WTC11 (cell line): Measurements from ENCODE around the gene PDE11A. TPM values are rescaled to one million over a fixed set of nuclear protein-coding genes. Genes with fewer than 3 reads are reported as not detected.

ENCODE experiments used
- ATAC-seq: fragments of 200-7000 bp; cut with Tn5 transposase; 2 replicates; pipeline ENCODE4 v1.10.0; 2021; ENCODE audit warnings: mild to moderate bottlenecking, moderate library complexity
- CTCF ChIA-PET: fragments of 300-600 bp; sonication (Branson Sonifier 250); formaldehyde crosslinking; loops from one replicate; lab custom pipeline; 2021; ENCODE audit warnings: antibody characterized with exemption; lab: Charles Lee
- POLR2A ChIA-PET: fragments of 350-600 bp; sonication (Branson Sonifier 250); formaldehyde crosslinking; loops from one replicate; lab custom pipeline; 2021; ENCODE audit warnings: antibody characterized with exemption; lab: Charles Lee
- DNase-seq: peaks from one replicate; pipeline ENCODE4 v3.0.0; 2021; ENCODE audit warnings: low spot score
- H3K27ac Mint-ChIP-seq: 2 replicates; pipeline ENCODE4 v1.8.0; 2021; ENCODE audit warnings: mixed read lengths
- H3K27me3 Mint-ChIP-seq: 2 replicates; pipeline ENCODE4 v1.8.0; 2021; ENCODE audit warnings: low read depth, mild to moderate bottlenecking, moderate library complexity, mixed read lengths
- H3K36me3 Mint-ChIP-seq: 2 replicates; pipeline ENCODE4 v1.8.0; 2021; ENCODE audit warnings: mixed read lengths
- H3K4me1 Mint-ChIP-seq: 2 replicates; pipeline ENCODE4 v1.8.0; 2022; ENCODE audit warnings: mixed read lengths
- H3K4me3 Mint-ChIP-seq: 2 replicates; pipeline ENCODE4 v1.8.0; 2021; ENCODE audit warnings: mild to moderate bottlenecking, moderate library complexity, mixed read lengths
- H3K9me3 Mint-ChIP-seq: 2 replicates; pipeline ENCODE4 v1.8.0; 2021; ENCODE audit warnings: mixed read lengths
- ATF6 ChIP-seq: sonication (generic); formaldehyde crosslinking; IDR thresholded peaks from 2 replicates; pipeline ENCODE4 v1.8.1; 2023; ENCODE audit warnings: mild to moderate bottlenecking, missing genetic modification reagents
- CREB1 ChIP-seq: sonication (generic); formaldehyde crosslinking; IDR thresholded peaks from 2 replicates; pipeline ENCODE4 v1.8.0; 2023; ENCODE audit warnings: mild to moderate bottlenecking, missing genetic modification reagents
- E2F1 ChIP-seq: sonication (generic); formaldehyde crosslinking; IDR thresholded peaks from 2 replicates; pipeline ENCODE4 v1.8.0; 2022; ENCODE audit warnings: mild to moderate bottlenecking, missing genetic modification reagents
- E2F5 ChIP-seq: sonication (generic); formaldehyde crosslinking; IDR thresholded peaks from 2 replicates; pipeline ENCODE4 v1.8.1; 2022; ENCODE audit warnings: mild to moderate bottlenecking, moderate library complexity, missing genetic modification reagents
- ERG ChIP-seq: fragments of 250-450 bp; sonication (Bioruptor Pico); IDR thresholded peaks from 2 replicates; pipeline ENCODE4 v1.8.0; 2021; ENCODE audit warnings: mild to moderate bottlenecking
- IRF1 ChIP-seq: sonication (generic); formaldehyde crosslinking; IDR thresholded peaks from 2 replicates; pipeline ENCODE4 v1.8.0; 2023; ENCODE audit warnings: missing genetic modification reagents
- JAZF1 ChIP-seq: fragments of 250-450 bp; sonication (Bioruptor Pico); IDR thresholded peaks from 2 replicates; pipeline ENCODE4 v1.9.0; 2021; ENCODE audit warnings: moderate library complexity, mild to moderate bottlenecking, inconsistent platforms
- MAX ChIP-seq: sonication (generic); formaldehyde crosslinking; IDR thresholded peaks from 2 replicates; pipeline ENCODE4 v1.8.0; 2022; ENCODE audit warnings: mild to moderate bottlenecking, missing genetic modification reagents
- NFYB ChIP-seq: sonication (generic); formaldehyde crosslinking; conservative IDR thresholded peaks from 2 replicates; pipeline ENCODE4 v1.8.0; 2022; ENCODE audit warnings: low read depth, missing genetic modification reagents
- NR2C2 ChIP-seq: sonication (generic); formaldehyde crosslinking; IDR thresholded peaks from 2 replicates; pipeline ENCODE4 v1.8.0; 2022; ENCODE audit warnings: mild to moderate bottlenecking, missing genetic modification reagents
- TCF7 ChIP-seq: sonication (generic); formaldehyde crosslinking; IDR thresholded peaks from 2 replicates; pipeline ENCODE4 v1.8.0; 2022; ENCODE audit warnings: mild to moderate bottlenecking, low read depth, missing genetic modification reagents, moderate library complexity
- ZNF232 ChIP-seq: sonication (generic); formaldehyde crosslinking; IDR thresholded peaks from 2 replicates; pipeline ENCODE4 v1.8.0; 2022; ENCODE audit warnings: mild to moderate bottlenecking, missing genetic modification reagents
- total RNA-seq: library from RNA; stranded (reverse); gene quantifications from 3 replicates; pipeline ENCODE4 v1.2.3, GENCODE V29; 2021
- TF ChIP-seq, protein P1 (sequence below): sonication (generic); formaldehyde crosslinking; IDR thresholded peaks from 2 replicates; pipeline ENCODE4 v1.8.1; 2023; ENCODE audit warnings: mild to moderate bottlenecking, missing genetic modification reagents, moderate library complexity
- TF ChIP-seq, protein P2 (sequence below): sonication (generic); formaldehyde crosslinking; IDR thresholded peaks from 2 replicates; pipeline ENCODE4 v1.8.0; 2022; ENCODE audit warnings: mild to moderate bottlenecking, missing genetic modification reagents
- TF ChIP-seq, protein P3 (sequence below): sonication (generic); formaldehyde crosslinking; IDR thresholded peaks from 2 replicates; pipeline ENCODE4 v1.8.0; 2023; ENCODE audit warnings: missing genetic modification reagents, mild to moderate bottlenecking, borderline replicate concordance

PDE11A gene
- total RNA-seq, 1 experiment from 2014 or later: 0.13 TPM

DNA sequence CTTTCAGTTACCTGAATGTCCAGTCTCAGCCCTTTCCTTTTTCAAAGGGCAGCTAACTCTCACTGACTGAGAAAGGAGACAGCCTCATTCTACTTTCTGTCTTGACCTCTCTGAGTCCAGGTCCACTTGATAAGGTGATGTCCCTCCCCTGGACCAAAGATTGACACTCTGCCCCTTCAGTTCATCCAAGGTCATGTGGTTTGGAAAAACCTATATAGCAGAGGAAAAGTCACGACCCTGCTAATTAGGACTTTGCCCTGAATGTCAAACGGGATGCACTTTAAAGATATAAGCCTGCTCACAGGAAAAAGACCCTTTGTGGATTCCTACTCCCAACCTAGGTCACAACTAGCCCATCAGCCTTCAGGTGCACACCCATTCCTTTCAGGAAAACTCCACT lies 471.7 kb downstream of the PDE11A start:
- no peak for DNase-seq
- Mint-ChIP-seq H3K27me3 (no peaks in the 10 kb centered on the region; the same call in none of the 2 replicates), H3K36me3 (no peaks in the 10 kb centered on the region), H3K4me3 (no peak overlapping the region), H3K4me1 (peaks cover 25% of the 10 kb centered on the region), H3K9me3 (no peaks in the 10 kb centered on the region), H3K27ac (no peak overlapping the region)
- TF ChIP-seq ERG (CRISPR knock-in tag) (no peak), IRF1 (no peak), E2F1 (no peak), NR2C2 (CRISPR knock-in tag) (no peak), ZNF232 (no peak)
- TF ChIP-seq, protein P1, sequence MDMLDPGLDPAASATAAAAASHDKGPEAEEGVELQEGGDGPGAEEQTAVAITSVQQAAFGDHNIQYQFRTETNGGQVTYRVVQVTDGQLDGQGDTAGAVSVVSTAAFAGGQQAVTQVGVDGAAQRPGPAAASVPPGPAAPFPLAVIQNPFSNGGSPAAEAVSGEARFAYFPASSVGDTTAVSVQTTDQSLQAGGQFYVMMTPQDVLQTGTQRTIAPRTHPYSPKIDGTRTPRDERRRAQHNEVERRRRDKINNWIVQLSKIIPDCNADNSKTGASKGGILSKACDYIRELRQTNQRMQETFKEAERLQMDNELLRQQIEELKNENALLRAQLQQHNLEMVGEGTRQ: no peak
- CTCF ChIA-PET: no interaction called here
- no peak for ATAC-seq
- POLR2A ChIA-PET: interaction anchor here (0.6 kb wide), 1 partner anchor 436 kb away, joined by 5 read pairs; no protein-coding TSS in a partner anchor

- CTCF ChIA-PET: interaction anchor here (1.1 kb wide), 1 partner anchor 14 kb away, joined by 3 read pairs; no protein-coding TSS in a partner anchor
- no peak for TF ChIP-seq MAX (CRISPR knock-in tag)
- TF ChIP-seq, all 79 proteins: peak for 0
- Mint-ChIP-seq H3K4me3 (no peak overlapping the region), H3K27ac (no peak overlapping the region), H3K9me3 (no peaks in the 10 kb centered on the region), H3K4me1 (peaks cover 25% of the 10 kb centered on the region), H3K27me3 (no peaks in the 10 kb centered on the region; the same call in 1 of the 2 replicates), H3K36me3 (no peaks in the 10 kb centered on the region)
- ATAC-seq (no peak), DNase-seq (no peak)
- POLR2A ChIA-PET: no interaction called here
Measured at GRCh38 chr2:177599956-177600355, 472.6 kb downstream of the PDE11A start.

- ATAC-seq (peak; percentile 32; the same call in 1 of the 2 replicates), DNase-seq (no peak)
- ChIA-PET POLR2A (no interaction called here), CTCF (no interaction called here)
- no peak overlapping the region for H3K27ac Mint-ChIP-seq
- H3K36me3 Mint-ChIP-seq: no peaks in the 10 kb centered on the region
- peaks cover 24% of the 10 kb centered on the region for H3K4me1 Mint-ChIP-seq
- H3K9me3 Mint-ChIP-seq: no peaks in the 10 kb centered on the region
- no peak overlapping the region for H3K4me3 Mint-ChIP-seq
- TF ChIP-seq, protein P2, sequence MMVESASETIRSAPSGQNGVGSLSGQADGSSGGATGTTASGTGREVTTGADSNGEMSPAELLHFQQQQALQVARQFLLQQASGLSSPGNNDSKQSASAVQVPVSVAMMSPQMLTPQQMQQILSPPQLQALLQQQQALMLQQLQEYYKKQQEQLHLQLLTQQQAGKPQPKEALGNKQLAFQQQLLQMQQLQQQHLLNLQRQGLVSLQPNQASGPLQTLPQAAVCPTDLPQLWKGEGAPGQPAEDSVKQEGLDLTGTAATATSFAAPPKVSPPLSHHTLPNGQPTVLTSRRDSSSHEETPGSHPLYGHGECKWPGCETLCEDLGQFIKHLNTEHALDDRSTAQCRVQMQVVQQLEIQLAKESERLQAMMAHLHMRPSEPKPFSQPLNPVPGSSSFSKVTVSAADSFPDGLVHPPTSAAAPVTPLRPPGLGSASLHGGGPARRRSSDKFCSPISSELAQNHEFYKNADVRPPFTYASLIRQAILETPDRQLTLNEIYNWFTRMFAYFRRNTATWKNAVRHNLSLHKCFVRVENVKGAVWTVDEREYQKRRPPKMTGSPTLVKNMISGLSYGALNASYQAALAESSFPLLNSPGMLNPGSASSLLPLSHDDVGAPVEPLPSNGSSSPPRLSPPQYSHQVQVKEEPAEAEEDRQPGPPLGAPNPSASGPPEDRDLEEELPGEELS (CRISPR knock-in tag): no peak
- TF ChIP-seq, protein P3, sequence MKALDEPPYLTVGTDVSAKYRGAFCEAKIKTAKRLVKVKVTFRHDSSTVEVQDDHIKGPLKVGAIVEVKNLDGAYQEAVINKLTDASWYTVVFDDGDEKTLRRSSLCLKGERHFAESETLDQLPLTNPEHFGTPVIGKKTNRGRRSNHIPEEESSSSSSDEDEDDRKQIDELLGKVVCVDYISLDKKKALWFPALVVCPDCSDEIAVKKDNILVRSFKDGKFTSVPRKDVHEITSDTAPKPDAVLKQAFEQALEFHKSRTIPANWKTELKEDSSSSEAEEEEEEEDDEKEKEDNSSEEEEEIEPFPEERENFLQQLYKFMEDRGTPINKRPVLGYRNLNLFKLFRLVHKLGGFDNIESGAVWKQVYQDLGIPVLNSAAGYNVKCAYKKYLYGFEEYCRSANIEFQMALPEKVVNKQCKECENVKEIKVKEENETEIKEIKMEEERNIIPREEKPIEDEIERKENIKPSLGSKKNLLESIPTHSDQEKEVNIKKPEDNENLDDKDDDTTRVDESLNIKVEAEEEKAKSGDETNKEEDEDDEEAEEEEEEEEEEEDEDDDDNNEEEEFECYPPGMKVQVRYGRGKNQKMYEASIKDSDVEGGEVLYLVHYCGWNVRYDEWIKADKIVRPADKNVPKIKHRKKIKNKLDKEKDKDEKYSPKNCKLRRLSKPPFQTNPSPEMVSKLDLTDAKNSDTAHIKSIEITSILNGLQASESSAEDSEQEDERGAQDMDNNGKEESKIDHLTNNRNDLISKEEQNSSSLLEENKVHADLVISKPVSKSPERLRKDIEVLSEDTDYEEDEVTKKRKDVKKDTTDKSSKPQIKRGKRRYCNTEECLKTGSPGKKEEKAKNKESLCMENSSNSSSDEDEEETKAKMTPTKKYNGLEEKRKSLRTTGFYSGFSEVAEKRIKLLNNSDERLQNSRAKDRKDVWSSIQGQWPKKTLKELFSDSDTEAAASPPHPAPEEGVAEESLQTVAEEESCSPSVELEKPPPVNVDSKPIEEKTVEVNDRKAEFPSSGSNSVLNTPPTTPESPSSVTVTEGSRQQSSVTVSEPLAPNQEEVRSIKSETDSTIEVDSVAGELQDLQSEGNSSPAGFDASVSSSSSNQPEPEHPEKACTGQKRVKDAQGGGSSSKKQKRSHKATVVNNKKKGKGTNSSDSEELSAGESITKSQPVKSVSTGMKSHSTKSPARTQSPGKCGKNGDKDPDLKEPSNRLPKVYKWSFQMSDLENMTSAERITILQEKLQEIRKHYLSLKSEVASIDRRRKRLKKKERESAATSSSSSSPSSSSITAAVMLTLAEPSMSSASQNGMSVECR (CRISPR knock-in tag): no peak
- no peak for TF ChIP-seq E2F5
- no peak for TF ChIP-seq CREB1 (CRISPR knock-in tag)
- TF ChIP-seq ATF6: no peak
- no peak for TF ChIP-seq TCF7 (CRISPR knock-in tag)
- TF ChIP-seq JAZF1: no peak
- no peak for TF ChIP-seq NFYB (CRISPR knock-in tag)
- H3K27me3 Mint-ChIP-seq: no peaks in the 10 kb centered on the region; the same call in 1 of the 2 replicates
Measured at GRCh38 chr2:177599139-177599688, 473.4 kb downstream of the PDE11A start.
